HEK293 (cell line): Measurements from ENCODE around the gene COL6A2.

Source experiments
- CTCF ChIA-PET: fragments of 350-600 bp; formaldehyde crosslinking; extraction: SDS; loops from one replicate; lab custom pipeline; 2021; ENCODE audit warnings: antibody characterized with exemption; lab: Yijun Ruan, JAX
- POLR2A ChIA-PET: fragments of 300-600 bp; formaldehyde crosslinking; extraction: SDS; loops from one replicate; lab custom pipeline; 2020; ENCODE audit warnings: antibody characterized with exemption, inconsistent platforms; lab: Yijun Ruan, JAX
- H3K27ac ChIP-seq: fragments of 200-500 bp; sonication (Bioruptor generic); 2 replicates; pipeline ENCODE4 v1.5.1; 2014; ENCODE audit warnings: low read depth, low read length, control low read depth, inconsistent platforms; ENCODE audit errors: extremely low read depth
- H3K36me3 ChIP-seq, 2 experiments: fragments of 200-500 bp in 1 of 2; sonication (Bioruptor generic) in 1 of 2; 1 replicate in 1 of 2; 2 replicates in 1 of 2; pipeline ENCODE4 v1.5.1; 2014 to 2017; ENCODE audit warnings: inconsistent platforms in 2 of 2, low read length in 2 of 2; ENCODE audit not compliant: control insufficient read depth in 2 of 2, insufficient read depth in 1 of 2
- H3K4me1 ChIP-seq: fragments of 200-500 bp; sonication (Bioruptor generic); 2 replicates; pipeline ENCODE4 v1.5.1; 2014; ENCODE audit warnings: mild to moderate bottlenecking, low read length, inconsistent platforms; ENCODE audit not compliant: control insufficient read depth, insufficient read depth
- H3K4me3 ChIP-seq: 2 replicates; pipeline ENCODE4 v1.5.1; 2011; ENCODE audit warnings: low read depth, mild to moderate bottlenecking, control low read depth, low read length, moderate library complexity
- H3K9me3 ChIP-seq: fragments of 200-500 bp; sonication (Bioruptor generic); 2 replicates; pipeline ENCODE4 v1.5.1; 2014; ENCODE audit warnings: low read depth, low read length, inconsistent platforms; ENCODE audit not compliant: control insufficient read depth, insufficient read depth
- BCL11B ChIP-seq: fragments of 450-650 bp; formaldehyde crosslinking; IDR thresholded peaks from 2 replicates; pipeline ENCODE4 v1.5.1; 2016; ENCODE audit warnings: low read depth, missing biosample characterization, missing genetic modification characterization
- EGR2 ChIP-seq: fragments of 450-650 bp; formaldehyde crosslinking; IDR thresholded peaks from 2 replicates; pipeline ENCODE4 v1.5.1; 2016; ENCODE audit warnings: low read depth, missing biosample characterization, missing genetic modification characterization
- GFI1B ChIP-seq: fragments of 450-650 bp; formaldehyde crosslinking; IDR thresholded peaks from 2 replicates; pipeline ENCODE4 v1.5.1; 2016; ENCODE audit warnings: missing biosample characterization, missing genetic modification characterization
- HOXD13 ChIP-seq: sonication (generic); formaldehyde crosslinking; IDR thresholded peaks from 2 replicates; pipeline ENCODE4 v1.8.0; 2022; ENCODE audit warnings: missing genetic modification reagents, borderline replicate concordance
- PRDM1 ChIP-seq: fragments of 450-650 bp; formaldehyde crosslinking; IDR thresholded peaks from 2 replicates; pipeline ENCODE4; 2016; ENCODE audit warnings: missing biosample characterization, missing genetic modification characterization
- YY1 ChIP-seq: fragments of 450-650 bp; formaldehyde crosslinking; IDR thresholded peaks from 2 replicates; pipeline ENCODE4 v1.5.1; 2018; ENCODE audit warnings: missing biosample characterization, missing genetic modification characterization
- ZBTB8A ChIP-seq: fragments of 450-650 bp; formaldehyde crosslinking; IDR thresholded peaks from 2 replicates; pipeline ENCODE4 v1.5.1; 2016; ENCODE audit warnings: missing biosample characterization, missing genetic modification characterization
- ZNF114 ChIP-seq: fragments of 450-650 bp; formaldehyde crosslinking; IDR thresholded peaks from 2 replicates; pipeline ENCODE4 v1.5.0; 2017; ENCODE audit warnings: missing biosample characterization, missing genetic modification characterization
- ZNF121 ChIP-seq: fragments of 450-650 bp; formaldehyde crosslinking; IDR thresholded peaks from 2 replicates; pipeline ENCODE4 v1.5.1; 2016; ENCODE audit warnings: missing biosample characterization, missing genetic modification characterization
- ZNF138 ChIP-seq: fragments of 450-650 bp; formaldehyde crosslinking; IDR thresholded peaks from 2 replicates; pipeline ENCODE4 v1.5.1; 2016; ENCODE audit warnings: missing biosample characterization, missing genetic modification characterization, borderline replicate concordance
- ZNF19 ChIP-seq: fragments of 450-650 bp; formaldehyde crosslinking; IDR thresholded peaks from 2 replicates; pipeline ENCODE4; 2016; ENCODE audit warnings: missing biosample characterization, missing genetic modification characterization, low read depth
- ZNF24 ChIP-seq: fragments of 450-650 bp; formaldehyde crosslinking; IDR thresholded peaks from 2 replicates; pipeline ENCODE4 v1.5.1; 2016; ENCODE audit warnings: missing biosample characterization, missing genetic modification characterization
- ZNF266 ChIP-seq: fragments of 450-650 bp; formaldehyde crosslinking; IDR thresholded peaks from 2 replicates; pipeline ENCODE4 v1.5.1; 2016; ENCODE audit warnings: missing biosample characterization, missing genetic modification characterization, low read depth
- ZNF416 ChIP-seq: fragments of 450-650 bp; formaldehyde crosslinking; IDR thresholded peaks from 2 replicates; pipeline ENCODE4 v1.5.1; 2016; ENCODE audit warnings: missing biosample characterization, missing genetic modification characterization
- ZNF548 ChIP-seq: fragments of 450-650 bp; formaldehyde crosslinking; IDR thresholded peaks from 2 replicates; pipeline ENCODE4 v1.5.1; 2016; ENCODE audit warnings: missing biosample characterization, missing genetic modification characterization
- ZNF600 ChIP-seq: fragments of 450-650 bp; formaldehyde crosslinking; IDR thresholded peaks from 2 replicates; pipeline ENCODE4 v1.5.1; 2016; ENCODE audit warnings: missing biosample characterization, missing genetic modification characterization
- TF ChIP-seq, protein P1 (sequence below): fragments of 450-650 bp; formaldehyde crosslinking; IDR thresholded peaks from 2 replicates; pipeline ENCODE4 v1.5.1; 2016; ENCODE audit warnings: missing biosample characterization, missing genetic modification characterization
- TF ChIP-seq, protein P2 (sequence below): fragments of 450-650 bp; formaldehyde crosslinking; IDR thresholded peaks from 2 replicates; pipeline ENCODE4 v1.5.1; 2016; ENCODE audit warnings: missing biosample characterization, missing genetic modification characterization

COL6A2 gene

DNA sequence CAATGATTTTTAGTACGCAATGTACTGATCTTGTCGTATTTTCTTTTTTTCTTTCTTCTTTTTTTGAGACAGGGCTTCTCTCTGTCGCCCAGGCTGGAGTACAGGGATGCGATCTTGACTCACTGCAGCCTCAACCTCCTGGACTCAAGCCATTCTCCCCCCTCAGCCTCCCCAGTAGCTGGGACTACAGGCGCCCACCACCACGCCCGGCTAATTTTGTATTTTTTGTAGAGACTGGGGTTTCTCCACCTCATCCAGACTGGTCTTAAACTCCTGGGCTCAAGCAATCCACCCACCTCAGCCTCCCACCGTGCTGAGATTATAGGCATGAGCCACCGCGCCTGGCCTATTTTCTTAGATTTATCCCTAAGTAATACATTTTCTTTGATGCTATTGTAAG, 43.9 kb upstream of the COL6A2 start:
- POLR2A ChIA-PET = no interaction called here
- H3K4me1 ChIP-seq = no peaks in the 10 kb centered on the region
- H3K27ac ChIP-seq = no peak overlapping the region
- no peaks in the 10 kb centered on the region for H3K36me3 ChIP-seq
- H3K9me3 ChIP-seq = no peaks in the 10 kb centered on the region
- CTCF ChIA-PET = no interaction called here
- TF ChIP-seq PRDM1 (tag by site-specific recombination) (no peak), EGR2 (peak; percentile 41; the same call in 1 of the 2 replicates), ZNF548 (tag by site-specific recombination) (no peak), YY1 (tag by site-specific recombination) (no peak)
- TF ChIP-seq, protein P1, sequence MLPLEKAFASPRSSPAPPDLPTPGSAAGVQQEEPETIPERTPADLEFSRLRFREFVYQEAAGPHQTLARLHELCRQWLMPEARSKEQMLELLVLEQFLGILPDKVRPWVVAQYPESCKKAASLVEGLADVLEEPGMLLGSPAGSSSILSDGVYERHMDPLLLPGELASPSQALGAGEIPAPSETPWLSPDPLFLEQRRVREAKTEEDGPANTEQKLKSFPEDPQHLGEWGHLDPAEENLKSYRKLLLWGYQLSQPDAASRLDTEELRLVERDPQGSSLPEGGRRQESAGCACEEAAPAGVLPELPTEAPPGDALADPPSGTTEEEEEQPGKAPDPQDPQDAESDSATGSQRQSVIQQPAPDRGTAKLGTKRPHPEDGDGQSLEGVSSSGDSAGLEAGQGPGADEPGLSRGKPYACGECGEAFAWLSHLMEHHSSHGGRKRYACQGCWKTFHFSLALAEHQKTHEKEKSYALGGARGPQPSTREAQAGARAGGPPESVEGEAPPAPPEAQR (tag by site-specific recombination) = no peak
- H3K4me3 ChIP-seq = no peak overlapping the region

DNA sequence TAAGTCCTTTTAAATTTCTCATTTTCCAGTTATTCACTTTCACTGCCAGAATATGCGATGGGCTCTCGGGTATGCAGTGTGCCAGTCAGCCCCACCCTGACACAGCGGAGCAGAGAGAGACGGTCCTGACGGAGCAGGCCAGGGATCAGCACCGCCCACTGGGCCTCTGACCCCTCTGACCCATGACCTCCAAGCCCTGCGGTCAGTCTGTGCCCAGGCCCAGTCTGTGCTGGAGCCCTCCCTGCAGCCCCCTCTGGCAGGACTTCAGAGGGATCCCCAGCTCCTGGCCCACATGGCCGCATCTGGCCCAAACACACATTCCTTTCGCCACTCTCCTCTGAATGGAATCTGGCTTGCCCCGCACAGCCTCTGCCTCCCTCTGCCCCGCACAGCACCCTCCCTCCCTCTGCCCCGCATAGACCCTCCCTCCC, 43.4 kb upstream of the COL6A2 start:
- Histone ChIP-seq H3K9me3 (no peaks in the 10 kb centered on the region), H3K4me3 (no peak overlapping the region), H3K4me1 (no peaks in the 10 kb centered on the region), H3K27ac (no peak overlapping the region), H3K36me3 (no peaks in the 10 kb centered on the region)
- CTCF ChIA-PET = no interaction called here
- POLR2A ChIA-PET = no interaction called here
- TF ChIP-seq ZBTB8A (tag by site-specific recombination) (no peak), GFI1B (no peak), ZNF600 (tag by site-specific recombination) (peak; percentile 37; the same call in 1 of the 2 replicates), BCL11B (tag by site-specific recombination) (0 out of 2 replicates have a peak, but pooled peaks have one; percentile 20)
- TF ChIP-seq, protein P2, sequence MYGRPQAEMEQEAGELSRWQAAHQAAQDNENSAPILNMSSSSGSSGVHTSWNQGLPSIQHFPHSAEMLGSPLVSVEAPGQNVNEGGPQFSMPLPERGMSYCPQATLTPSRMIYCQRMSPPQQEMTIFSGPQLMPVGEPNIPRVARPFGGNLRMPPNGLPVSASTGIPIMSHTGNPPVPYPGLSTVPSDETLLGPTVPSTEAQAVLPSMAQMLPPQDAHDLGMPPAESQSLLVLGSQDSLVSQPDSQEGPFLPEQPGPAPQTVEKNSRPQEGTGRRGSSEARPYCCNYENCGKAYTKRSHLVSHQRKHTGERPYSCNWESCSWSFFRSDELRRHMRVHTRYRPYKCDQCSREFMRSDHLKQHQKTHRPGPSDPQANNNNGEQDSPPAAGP (tag by site-specific recombination) = peak; percentile 56; the same call in 1 of the 2 replicates

DNA sequence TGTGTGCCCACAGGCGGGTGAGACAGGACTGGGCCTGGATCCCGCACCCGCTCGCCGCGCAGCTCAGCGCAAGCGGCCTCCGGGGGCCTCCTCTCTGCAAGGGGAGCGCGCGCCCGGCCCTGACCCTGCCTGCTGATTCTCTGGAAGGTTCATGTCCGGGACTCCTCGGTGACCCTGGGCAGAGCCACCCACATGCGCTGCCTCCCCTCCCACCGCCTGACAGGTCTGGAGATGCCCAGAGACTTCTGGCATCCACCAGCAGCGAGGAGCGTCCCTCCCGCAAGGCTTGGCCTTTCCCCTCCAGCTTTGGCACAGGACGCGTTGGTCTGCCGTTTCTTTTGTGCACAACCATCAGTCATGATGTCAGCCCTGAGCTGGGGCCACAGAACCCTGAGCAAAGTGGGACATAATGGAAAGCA, 42.0 kb upstream of the COL6A2 start:
- Histone ChIP-seq H3K4me3 (no peak overlapping the region), H3K4me1 (no peaks in the 10 kb centered on the region)
- CTCF ChIA-PET = no interaction called here
- TF ChIP-seq ZNF416 (tag by site-specific recombination) (no peak), ZNF114 (tag by site-specific recombination) (no peak), ZNF121 (tag by site-specific recombination) (no peak), ZNF19 (tag by site-specific recombination) (no peak), ZNF138 (tag by site-specific recombination) (no peak)
- TF ChIP-seq, all 188 proteins: peak for 0
- Histone ChIP-seq H3K27ac (no peak overlapping the region), H3K9me3 (no peaks in the 10 kb centered on the region), H3K36me3 (no peaks in the 10 kb centered on the region)
- POLR2A ChIA-PET = no interaction called here

DNA sequence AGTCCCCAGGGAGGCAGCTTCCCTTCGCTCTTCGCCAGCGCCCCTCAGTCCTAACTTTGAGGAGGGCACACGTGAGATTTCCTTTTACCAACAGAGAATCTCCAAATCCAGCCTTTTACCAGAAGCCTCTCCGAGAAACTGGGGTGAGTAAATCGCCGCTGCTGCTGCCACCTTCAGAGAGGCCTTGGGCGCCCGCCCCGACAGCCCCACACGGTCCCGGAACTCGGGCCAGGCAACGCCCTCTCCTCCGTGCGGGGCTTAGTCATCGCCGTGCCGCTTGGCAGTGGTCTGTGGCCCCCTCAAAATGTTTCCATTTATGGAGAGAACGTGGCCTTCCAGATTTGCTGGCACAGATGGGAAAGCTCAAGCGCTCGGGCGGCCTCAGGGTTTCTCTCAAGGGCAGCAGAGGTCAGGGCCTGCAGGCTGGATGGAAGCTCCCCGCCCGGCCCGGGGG, 41.4 kb upstream of the COL6A2 start:
- TF ChIP-seq ZNF24 (tag by site-specific recombination) (no peak), HOXD13 (CRISPR knock-in tag) (no peak), ZNF266 (no peak)
- Histone ChIP-seq H3K4me3 (no peak overlapping the region), H3K4me1 (no peaks in the 10 kb centered on the region), H3K9me3 (no peaks in the 10 kb centered on the region), H3K27ac (no peak overlapping the region), H3K36me3 (no peaks in the 10 kb centered on the region)
- POLR2A ChIA-PET = no interaction called here
- CTCF ChIA-PET = no interaction called here
